Ammon's horn (tissue), 1 donor: Measurements from ENCODE around the gene PCGF3.

Experiments used
- DNase-seq: peaks from one replicate; pipeline ENCODE4 v3.0.0-alpha.2; 2016; ENCODE audit warnings: low spot score

Gene PCGF3

DNA sequence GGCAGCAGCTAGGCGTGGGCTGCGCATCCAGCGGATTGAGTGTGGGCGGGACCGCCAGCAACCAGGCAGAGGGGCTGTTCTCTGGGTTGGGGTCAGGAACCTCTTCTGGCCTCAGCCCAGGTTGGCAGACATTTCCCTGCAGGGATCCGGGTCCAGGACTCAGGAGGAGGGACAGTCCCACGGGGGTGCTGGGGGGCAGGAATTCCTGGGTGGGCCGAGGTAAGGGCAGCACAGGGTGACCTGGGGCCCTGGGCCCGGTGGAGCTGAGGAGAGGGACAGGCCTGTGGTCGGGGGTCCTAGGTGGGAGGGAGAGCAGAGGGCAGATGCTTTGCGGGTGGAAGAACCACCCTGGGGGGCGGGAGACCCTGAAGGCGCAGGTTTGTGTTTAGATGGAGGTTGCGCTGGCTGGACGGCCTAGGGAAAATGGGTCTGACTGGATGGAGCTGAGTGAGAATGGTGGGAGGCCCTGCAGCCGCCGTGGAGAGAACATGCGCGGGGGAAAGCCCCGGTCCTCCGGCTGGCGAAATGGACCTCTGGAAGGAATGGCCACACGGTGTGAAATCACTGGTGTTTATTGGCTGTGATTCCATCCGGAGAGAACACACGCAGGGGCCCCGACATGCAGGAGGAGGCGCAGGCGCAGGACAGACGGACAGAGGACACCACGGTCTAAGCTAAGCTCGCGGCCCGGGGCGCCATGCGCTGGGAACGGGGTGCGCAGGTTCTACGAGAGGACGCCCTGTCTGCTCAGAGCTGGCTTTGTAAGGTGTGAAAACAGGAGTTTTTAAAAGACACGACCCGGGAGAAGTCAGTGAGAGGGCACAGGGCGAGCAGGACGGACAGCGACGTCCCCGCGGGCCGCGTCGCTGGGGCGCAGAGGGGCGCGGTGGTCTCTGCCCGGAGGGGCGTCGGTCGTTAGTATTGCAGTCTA lies 79.0 kb downstream of the PCGF3 start:
- no peak for DNase-seq

DNA sequence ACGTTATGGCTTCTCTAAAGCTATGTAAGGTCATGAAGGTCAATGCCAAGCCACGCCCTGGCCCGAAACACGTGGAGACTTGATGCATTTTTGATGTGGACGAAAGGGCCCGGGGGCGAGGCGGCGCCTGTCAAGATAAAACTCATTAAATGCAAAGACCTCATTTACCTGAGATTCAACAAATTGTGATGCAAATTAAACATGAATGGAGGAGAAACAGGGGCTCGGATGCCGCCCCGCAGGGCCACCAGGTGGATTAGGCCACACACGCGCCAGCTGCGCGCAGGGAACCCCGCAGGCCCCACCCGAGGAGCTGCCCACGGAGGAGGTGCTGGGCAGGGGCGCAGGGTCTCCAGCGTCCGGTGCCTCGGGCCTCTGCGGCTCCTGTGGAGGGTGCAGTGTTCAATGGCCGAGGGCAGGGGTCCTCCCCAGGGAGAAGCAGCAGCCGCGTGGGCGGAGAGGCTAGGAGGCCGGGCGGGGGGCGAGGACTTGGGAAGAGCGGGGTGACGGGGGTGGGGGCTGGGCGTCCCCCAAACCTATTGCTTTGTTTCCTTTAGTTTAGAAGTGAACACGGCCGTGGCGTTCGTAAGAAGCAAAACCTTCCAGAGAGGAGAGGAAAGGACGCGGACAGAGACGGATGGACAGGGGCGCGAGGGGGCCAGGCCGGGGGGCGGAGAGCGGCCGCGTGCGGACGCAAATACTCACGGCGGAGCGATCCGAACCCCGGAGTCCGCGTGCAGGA lies 79.9 kb downstream of the PCGF3 start:
- DNase-seq = no peak

DNA sequence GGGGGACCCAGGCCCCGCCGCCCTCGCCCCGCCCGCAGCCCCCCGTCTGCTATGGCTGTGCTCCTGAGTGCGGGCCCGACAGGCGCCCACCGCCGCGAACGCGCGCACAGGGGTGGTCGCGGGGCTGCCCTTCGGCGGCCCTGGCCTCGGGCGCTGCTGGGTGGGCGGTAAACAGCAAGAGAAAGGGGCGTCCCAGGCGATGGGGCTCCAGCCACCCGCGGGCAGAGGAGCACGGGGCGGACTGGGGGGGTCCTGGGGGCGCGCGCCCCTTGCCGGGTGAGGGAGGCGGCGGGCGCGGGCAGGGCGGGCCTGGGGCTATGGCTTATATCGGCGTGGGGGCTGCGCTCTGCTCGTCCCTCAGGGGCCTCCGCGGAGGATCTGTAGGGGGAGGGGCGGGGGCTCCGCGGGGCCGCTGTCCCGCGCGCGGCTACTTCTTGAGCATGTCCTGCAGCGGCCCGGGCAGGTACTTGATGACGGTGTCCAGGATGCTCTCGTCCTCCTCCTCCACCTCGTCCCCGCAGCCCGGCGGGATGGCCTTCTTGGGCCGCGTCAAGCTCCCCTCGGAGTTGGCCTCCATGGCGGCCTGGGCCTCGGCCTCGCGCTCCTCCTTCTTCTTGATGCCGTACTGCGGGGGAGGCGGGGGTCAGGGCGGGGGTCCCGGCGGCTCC lies 80.6 kb downstream of the PCGF3 start:
- no peak for DNase-seq

DNA sequence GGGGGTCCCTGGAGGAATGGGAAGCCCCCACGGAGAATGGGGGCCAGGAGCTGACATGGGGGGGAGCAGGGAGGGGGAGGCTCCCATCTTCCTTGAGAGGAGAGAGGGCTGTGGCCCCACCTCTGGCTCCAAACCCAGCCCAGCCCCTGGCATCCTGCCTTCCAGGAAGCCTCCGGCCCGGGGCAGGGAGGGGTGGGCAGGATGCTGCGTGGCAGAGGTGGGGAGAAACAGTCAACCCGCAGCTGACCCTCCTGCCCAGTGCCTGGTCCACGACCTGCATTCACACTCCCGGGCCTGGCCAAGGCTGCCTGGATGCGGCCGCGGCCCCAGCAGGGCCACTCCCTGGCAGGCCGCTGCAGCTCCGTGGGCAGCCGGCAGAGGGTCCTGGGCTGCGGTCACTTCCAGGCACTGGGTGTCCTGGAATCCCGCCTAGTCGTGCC lies 81.2 kb downstream of the PCGF3 start:
- no peak for DNase-seq

DNA sequence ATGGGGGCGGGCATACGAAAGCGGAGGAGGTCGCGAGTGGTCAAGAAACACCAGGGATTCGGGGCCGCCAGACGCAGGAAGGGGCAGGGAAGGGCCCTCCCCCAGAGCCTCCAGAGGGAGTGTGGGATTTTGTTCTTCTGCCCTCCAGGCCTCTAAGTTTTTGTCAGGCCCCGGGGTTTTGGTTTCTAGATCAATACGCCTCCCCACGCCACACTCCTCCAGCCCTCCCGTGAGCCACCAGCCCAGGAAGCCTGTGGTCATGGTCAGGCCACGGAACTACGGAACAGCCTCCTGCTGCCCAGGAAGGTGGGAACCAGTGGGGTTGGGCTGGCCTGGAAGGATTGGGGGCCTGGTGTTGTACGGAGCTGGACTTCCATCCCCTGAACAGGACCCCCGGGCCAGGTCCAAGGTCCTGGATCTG lies 81.9 kb downstream of the PCGF3 start:
- no peak for DNase-seq

DNA sequence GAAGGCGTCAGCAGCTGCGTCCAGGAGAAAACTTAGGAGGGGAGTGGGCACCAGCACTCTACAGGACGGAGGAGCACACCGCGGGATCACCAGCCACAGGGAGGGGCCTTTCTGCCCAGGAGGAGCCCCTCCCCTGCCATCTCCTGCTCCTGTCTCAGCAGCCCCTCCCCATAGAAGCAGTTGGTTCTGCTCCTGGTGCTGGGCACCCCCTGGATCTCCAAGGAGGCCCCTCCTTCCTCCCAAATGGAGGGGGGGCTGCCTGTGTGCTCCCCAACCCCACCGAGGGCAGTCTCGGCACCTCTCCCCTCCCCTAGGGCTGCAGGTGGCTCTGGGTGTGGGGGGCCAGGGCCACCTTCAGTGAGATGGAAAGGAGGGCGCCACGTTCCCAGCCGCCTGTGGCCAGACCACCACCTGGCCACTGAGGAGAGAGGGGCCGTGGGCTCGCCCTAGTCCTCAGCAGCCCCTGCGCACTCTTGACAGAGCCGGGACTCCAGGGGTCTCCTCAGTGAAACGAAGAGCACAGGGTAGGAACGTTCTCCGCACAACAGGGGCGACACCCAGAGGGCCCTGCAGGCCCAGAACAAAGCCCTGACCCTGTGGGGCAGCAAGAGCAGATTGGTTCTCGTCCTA lies 82.5 kb downstream of the PCGF3 start:
- no peak for DNase-seq

DNA sequence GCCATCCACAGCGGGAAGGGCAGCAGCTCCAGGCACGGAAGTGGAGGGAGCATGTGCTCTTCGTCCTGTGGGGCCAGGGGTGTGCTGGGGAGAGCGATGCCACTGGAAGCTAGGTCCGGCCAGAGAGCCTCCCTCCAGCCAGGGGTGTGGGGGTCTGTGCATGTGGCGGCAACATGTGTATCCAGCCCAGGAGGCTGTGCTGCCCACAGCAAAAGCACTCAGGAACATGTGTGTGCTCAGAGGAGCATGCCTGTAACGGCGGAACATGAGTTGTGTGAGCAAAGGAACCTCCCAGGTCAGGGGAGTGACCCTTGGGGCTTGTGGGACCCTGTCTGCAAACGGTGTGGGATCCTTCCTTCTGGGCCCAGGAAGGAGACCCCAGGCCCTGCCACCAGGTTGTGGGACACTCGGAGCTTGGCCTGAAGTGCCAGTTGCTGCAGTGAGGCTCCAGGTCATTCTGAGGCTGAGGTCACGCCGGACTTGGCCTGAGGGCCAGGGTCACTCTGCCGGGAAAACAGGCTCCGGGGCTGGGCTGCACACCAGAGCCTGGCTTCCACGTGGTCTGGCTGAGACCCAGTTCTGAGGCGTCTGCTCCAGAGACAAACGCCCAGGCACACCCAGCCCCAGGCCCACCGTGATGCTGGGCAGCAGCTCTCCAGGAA lies 83.1 kb downstream of the PCGF3 start:
- no peak for DNase-seq

DNA sequence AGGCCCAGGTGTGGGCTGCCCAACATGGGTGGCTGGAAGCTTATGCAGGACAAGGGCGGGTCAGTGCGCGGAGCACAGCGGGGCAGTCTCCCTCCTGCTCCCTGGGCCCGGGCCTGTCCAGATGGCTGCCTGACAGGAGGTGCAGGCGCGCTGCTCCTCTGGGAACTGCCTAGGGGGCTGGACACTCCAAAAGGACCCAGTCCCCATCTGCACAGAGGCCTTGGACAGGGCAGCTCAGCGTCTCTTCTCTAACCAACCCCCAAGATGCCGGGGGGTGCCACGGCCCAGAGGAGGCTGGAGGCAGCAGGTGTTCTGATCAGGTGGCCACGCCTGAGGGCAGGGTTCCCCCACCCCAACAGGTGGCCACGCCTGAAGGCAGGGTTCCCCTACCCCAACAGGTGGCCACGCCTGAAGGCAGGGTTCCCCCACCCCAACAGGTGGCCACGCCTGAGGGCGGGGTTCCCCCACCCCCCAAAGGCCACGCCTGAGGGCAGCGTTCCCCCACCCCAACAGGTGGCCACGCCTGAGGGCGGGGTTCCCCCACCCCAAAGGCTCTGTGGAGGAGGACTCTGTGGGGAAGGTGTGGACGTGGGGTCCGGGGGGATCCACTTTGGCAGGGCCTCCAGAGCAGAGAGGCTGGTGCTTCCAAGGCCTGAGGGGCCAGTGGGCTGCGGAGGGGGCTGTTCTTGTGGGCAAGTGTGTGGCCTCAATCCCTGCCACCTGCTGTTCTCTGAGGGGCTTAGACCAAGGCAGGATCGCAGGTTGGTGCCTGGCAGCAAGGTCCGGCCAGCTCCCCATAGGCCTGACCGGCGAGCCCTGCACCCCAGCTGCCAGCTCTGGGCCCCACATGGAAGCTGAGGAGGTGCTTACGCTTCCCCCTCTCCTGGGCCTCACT lies 84.2 kb downstream of the PCGF3 start:
- DNase-seq = no peak

DNA sequence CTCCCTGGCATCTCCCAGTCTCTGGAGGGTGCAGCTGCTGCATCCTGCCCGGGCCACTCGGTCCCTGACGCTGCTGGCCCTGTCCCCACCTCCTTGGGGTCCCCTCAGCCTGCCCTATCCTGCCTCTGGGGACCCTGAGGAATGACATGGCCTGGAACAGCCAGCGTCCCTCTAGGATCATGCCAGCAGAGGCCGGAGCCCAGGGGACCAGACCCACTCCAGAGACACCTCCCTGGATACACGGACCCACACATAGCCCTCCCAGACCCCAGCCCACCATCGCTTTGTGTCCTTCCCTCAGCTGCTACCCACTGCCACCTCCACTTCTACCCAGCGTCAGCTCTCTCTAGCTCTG lies 84.8 kb downstream of the PCGF3 start:
- DNase-seq = no peak

DNA sequence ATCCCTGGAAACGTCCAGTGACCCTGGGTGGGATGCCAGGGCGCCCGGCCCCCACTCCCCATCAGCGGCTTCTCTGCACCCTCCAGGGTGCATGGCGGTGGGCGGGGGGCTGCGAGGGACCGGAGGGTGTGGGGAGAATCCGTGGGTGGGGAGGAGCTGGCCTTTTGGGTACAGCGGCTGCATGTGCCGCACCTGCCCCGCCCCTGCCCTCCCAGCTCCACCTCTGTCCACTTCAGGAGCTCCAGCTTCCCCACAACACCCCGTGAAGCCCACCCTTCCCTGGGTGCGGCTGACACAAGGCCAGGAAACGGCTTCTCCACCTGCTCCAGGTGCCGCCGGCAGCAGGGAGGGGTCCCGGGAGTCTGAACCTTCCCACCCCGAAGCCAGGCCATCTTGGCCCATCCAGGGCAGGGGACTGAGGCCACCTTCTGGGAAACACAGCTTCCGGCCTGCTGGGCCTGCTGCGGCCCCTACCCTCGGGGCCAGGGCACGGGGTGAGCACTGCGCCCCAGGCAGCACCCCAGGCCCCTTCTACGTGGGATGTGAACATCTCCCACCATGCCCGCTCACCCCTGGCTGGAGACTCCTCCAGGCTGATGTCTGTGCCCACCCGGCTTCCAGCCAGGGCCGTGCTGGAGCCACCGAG lies 85.7 kb downstream of the PCGF3 start:
- no peak for DNase-seq

DNA sequence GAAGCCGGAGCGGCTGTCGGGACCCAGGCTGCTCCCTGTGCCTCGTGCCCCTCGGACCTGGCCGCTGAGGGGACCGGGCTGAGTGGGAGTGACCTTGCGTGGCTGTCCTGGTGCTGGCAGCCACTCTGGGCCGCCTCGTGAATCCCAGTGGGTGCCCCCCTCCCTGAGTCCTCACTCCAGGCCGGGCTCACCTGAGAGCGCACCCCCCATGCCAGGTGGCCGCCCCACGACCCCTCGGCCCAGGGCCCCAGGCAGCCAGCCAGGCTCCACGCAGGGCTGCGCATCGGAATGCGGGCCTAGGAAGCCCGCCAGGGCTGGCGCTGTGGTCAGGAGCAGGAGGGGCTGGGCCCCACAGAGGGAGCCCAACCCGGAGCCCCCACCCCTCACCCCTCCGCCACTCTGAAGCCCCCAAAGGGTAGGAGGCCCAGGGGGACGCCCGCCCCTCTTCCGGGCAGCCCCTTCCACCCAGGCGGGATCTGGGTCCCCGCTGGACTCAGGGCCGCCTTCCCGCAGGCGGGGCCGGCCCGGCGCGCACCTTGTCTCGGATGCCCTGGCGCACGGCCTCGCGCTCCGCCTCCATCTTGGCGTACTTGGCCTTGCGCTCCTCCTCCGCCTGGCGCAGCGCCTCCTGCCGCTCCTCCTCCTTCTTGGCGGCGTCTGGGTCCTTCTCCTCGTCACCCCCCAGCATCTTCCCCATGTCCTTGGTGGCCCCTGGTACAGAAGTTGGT lies 86.4 kb downstream of the PCGF3 start:
- no peak for DNase-seq

DNA sequence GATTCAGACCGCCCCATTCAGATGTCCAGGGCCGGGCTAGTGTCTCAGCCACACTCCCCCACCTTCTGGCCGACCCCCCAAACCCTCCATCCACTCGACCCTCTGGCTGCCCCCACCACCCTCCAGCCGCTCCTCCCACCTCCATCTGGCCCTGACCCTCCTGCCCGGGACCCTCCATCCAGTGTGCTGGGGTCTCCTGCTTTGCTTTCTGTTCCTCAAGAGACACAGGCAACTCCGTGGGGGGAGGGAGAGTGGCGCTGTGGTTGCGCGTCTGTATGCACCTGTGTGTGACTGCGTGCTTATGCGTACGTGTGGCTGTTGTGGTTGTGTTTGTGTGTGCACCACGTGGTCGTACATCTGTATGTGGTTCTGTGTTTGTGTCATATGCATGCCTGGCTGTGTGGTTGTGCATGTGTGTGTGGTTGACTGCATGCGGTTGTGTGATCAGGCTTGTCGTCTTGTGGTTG lies 87.0 kb downstream of the PCGF3 start:
- no peak for DNase-seq

DNA sequence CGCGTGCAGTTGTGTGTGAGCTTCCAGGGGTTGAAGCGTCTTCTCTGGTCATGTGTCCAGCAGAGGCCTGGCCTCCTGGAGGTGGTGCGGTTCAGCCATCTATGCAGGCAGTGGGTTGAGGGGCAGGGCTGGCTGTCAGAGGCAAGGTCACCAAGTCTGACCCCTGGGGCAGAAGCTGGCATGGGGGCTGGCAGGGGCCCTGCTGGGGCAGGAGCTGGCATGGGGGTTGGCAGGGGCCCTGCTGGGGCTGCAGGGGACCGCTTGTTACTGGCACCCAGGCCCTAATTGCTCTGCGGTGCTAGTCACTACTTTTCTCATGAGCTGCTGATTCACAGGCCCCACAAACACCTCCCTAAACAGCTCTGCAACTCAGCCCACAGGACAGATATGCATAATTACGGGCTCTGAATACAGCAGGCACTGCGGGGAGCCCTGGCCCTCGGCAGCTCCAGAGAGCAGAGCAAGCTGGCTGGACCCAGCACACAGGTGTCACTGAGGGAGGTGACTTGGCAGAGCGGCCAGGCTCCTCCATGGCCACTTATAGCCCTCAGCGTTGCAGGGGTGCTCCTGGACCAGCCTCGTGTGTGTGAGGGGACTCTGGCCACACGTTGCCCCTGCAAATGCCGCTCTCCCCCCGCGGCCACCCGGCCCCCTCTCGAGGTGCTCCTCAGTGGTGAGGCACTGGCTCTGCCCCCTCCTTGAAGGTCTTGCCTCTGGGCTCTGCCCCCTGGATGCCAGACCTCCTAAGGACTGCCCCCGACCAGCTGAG lies 87.6 kb downstream of the PCGF3 start:
- no peak for DNase-seq

DNA sequence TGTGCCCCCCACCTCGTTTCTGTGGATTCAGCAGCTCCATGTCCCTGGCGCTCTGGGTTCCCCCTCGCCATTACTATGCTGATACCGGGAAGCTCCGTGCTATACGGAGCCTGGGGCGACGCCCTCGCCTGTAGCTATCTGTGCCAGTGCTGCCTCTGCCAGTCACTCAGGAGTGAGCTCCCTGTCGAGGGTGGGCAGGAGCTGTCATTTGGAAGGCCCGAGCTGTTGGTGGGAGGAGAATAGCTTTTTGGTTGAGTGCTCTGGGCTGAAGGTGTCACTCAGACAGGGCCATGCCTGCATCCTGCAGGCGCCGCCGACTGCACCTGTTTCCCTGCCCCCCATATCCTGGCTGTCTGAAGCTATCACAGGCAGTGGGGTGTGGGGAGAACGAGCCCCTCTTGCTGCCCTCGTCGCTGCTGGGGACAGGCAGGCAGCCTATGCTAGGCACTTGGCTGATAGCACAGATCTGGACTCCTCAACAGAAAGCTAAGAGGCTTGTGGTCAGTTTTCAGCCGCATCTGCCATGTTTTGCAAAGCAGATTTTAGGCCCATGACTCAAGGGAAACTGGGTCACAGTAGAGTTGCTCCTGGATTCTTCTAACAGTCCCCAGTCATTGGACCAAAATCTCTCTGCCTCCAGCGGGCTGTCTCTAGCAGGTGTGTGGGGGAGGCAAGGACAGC lies 88.4 kb downstream of the PCGF3 start:
- DNase-seq = no peak

DNA sequence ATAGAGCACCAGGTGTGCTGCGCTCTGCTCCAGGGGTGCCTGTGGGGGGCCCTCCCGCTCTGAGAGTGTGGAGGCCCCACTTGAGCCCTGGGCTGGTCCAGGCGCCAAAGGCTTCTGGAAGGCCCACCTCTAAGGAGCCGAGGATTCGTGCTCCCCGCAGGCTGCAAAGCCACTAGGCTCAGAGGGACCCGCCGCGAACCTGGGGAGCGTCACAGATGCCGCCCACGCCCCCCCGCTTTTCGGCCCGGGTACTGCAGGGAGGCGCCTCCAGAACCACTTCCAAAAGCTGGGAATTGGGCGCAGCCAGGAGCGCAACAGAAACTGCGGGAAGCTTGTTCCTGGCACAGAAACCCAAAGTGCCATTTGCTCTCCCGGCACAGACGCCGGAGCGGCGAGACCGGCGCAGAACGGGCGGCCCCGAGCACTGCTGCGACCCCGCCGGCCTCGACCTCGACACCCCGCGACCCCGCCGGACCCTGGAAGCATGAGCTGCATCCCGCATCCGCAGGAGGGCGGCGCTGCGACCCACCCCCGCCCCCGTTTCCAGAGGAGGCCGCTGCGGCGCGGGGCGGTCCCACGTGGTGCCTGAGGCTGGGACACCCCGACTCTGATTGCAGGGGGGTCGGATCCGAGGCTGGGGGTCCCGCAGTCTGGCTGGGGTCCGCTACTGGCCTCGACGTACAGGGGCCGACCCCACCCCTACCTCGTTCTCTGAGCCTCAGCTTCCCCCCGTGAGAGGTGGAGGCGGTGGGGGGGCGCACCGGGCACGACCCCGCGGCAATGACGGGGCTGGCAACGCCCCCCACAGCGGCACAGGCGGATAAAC lies 89.5 kb downstream of the PCGF3 start:
- no peak for DNase-seq

DNA sequence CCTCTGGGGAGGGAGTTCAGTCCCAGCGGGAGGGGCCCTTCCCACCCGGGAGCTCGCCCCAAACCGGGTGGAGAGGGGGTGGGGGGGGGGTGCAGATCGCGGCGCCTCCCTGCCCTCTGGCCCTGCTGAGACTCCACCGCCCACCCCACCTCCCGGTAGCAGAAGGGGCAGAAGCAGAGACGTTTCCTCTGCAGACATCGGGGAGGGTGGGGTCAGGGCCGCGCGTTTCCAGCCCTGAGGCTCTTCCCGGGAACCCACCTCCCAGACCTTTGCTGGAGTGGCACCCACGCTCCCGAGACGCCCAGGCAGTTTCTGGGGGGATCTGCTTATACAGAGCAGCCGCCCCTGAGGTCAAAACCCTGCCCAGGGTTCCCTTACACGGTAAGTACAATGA lies 90.1 kb downstream of the PCGF3 start:
- DNase-seq = no peak

DNA sequence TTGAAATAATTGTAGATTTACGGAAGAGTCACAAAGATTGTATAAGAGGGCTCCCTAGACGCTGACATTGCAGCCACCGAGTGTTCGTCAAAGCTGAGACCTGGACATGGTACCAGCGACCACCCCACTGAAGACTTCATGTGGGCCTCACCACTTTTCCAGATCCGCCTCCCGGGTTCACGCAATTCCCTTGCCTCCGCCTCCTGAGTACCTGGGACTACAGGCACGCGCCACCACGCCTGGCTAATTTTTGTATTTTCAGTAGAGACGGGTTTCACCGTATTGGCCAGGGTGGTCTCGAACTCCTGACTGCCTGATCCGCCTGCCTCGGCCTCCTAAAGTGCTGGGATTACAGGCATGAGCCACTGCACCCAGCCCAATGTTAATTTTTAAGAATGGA lies 90.6 kb downstream of the PCGF3 start:
- no peak for DNase-seq
